H9 (cell line): ENCODE results near the gene OR51B6. TPM values are rescaled to one million over a fixed set of nuclear protein-coding genes. Genes with fewer than 3 reads are reported as not detected.

Experiments
- DNase-seq: peaks from one replicate; pipeline ENCODE4 v3.0.0-alpha.2; 2017
- H2AFZ ChIP-seq: one replicate; pipeline ENCODE4 v1.6.1; 2013; ENCODE audit warnings: mild to moderate bottlenecking, low read length, control low read depth, moderate library complexity
- H2AK5ac ChIP-seq: 2 replicates; pipeline ENCODE4 v1.6.1; 2013; ENCODE audit warnings: low read length, control low read depth, mixed read lengths; ENCODE audit not compliant: insufficient read length
- H2BK120ac ChIP-seq: one replicate; pipeline ENCODE4 v1.6.1; 2013; ENCODE audit warnings: low read depth, mild to moderate bottlenecking, low read length, control low read depth, inconsistent platforms; ENCODE audit not compliant: poor library complexity, severe bottlenecking
- H2BK12ac ChIP-seq: 2 replicates; pipeline ENCODE4 v1.6.1; 2013; ENCODE audit warnings: low read length, control low read depth, mixed read lengths, low read depth; ENCODE audit not compliant: insufficient read length
- H2BK15ac ChIP-seq: 2 replicates; pipeline ENCODE4 v1.6.1; 2013; ENCODE audit warnings: low read depth, low read length, control low read depth
- H2BK20ac ChIP-seq: one replicate; pipeline ENCODE4 v1.6.1; 2013; ENCODE audit warnings: low read depth, mild to moderate bottlenecking, low read length, control low read depth, inconsistent platforms; ENCODE audit not compliant: poor library complexity, severe bottlenecking
- H2BK5ac ChIP-seq: 2 replicates; pipeline ENCODE4 v1.6.1; 2013; ENCODE audit warnings: low read length, control low read depth, mixed read lengths; ENCODE audit not compliant: insufficient read length
- H3K14ac ChIP-seq: 2 replicates; pipeline ENCODE4 v1.6.1; 2013; ENCODE audit warnings: low read length, control low read depth; ENCODE audit not compliant: insufficient read depth
- H3K18ac ChIP-seq: 2 replicates; pipeline ENCODE4 v1.6.1; 2013; ENCODE audit warnings: low read depth, mild to moderate bottlenecking, mixed read lengths, low read length, control low read depth; ENCODE audit not compliant: insufficient read length
- H3K23ac ChIP-seq: 2 replicates; pipeline ENCODE4 v1.6.1; 2013; ENCODE audit warnings: low read length, control low read depth, mixed read lengths, low read depth; ENCODE audit not compliant: insufficient read length
- H3K23me2 ChIP-seq: 2 replicates; pipeline ENCODE4 v1.6.1; 2013; ENCODE audit warnings: low read depth, mild to moderate bottlenecking, mixed read lengths, low read length, control low read depth; ENCODE audit not compliant: insufficient read length, poor library complexity, severe bottlenecking
- H3K27ac ChIP-seq: 2 replicates; pipeline ENCODE4 v1.5.1; 2013; ENCODE audit warnings: low read length, control low read depth, mixed read lengths, low read depth; ENCODE audit not compliant: insufficient read length
- H3K27me3 ChIP-seq: 2 replicates; pipeline ENCODE4 v1.6.1; 2013; ENCODE audit warnings: low read length, control low read depth, inconsistent platforms; ENCODE audit not compliant: insufficient read depth
- H3K4ac ChIP-seq: 2 replicates; pipeline ENCODE4 v1.6.1; 2013; ENCODE audit warnings: low read depth, mild to moderate bottlenecking, control low read depth, inconsistent platforms, low read length, moderate library complexity
- H3K4me1 ChIP-seq: 2 replicates; pipeline ENCODE4 v1.6.1; 2013; ENCODE audit warnings: low read length, control low read depth, inconsistent platforms; ENCODE audit not compliant: insufficient read depth
- H3K4me2 ChIP-seq: 2 replicates; pipeline ENCODE4 v1.6.1; 2013; ENCODE audit warnings: low read length, control low read depth, mixed read lengths; ENCODE audit not compliant: insufficient read length, insufficient read depth
- H3K56ac ChIP-seq: 2 replicates; pipeline ENCODE4 v1.6.1; 2013; ENCODE audit warnings: low read depth, mild to moderate bottlenecking, mixed read lengths, low read length, control low read depth; ENCODE audit not compliant: insufficient read length
- H3K79me1 ChIP-seq: 2 replicates; pipeline ENCODE4 v1.6.1; 2013; ENCODE audit warnings: low read depth, mild to moderate bottlenecking, moderate library complexity, low read length, control low read depth, inconsistent platforms; ENCODE audit not compliant: insufficient read depth, poor library complexity, severe bottlenecking
- H3K79me2 ChIP-seq: 2 replicates; pipeline ENCODE4 v1.6.1; 2013; ENCODE audit warnings: low read length, control low read depth, inconsistent platforms; ENCODE audit not compliant: insufficient read depth
- H3K9ac ChIP-seq: 2 replicates; pipeline ENCODE4 v1.6.1; 2013; ENCODE audit warnings: low read length, control low read depth, mixed read lengths; ENCODE audit not compliant: insufficient read length; ENCODE audit errors: extremely low read depth
- H3K9me3 ChIP-seq: one replicate; pipeline ENCODE4 v1.6.1; 2013; ENCODE audit warnings: low read depth, low read length, inconsistent platforms; ENCODE audit not compliant: control insufficient read depth
- H3T11ph ChIP-seq: one replicate; pipeline ENCODE4 v1.6.1; 2013; ENCODE audit warnings: mild to moderate bottlenecking, low read length, control low read depth, inconsistent platforms
- H4K20me1 ChIP-seq: one replicate; pipeline ENCODE4 v1.6.1; 2013; ENCODE audit not compliant: control insufficient read depth, insufficient read length, insufficient read depth
- H4K5ac ChIP-seq: 2 replicates; pipeline ENCODE4 v1.6.1; 2013; ENCODE audit warnings: low read depth, mild to moderate bottlenecking, mixed read lengths, low read length, control low read depth; ENCODE audit not compliant: insufficient read length
- H4K8ac ChIP-seq: replicated peaks from 2 replicates; pipeline ENCODE4 v1.6.1; 2013; ENCODE audit warnings: low read length, control low read depth, mixed read lengths, low read depth; ENCODE audit not compliant: insufficient read length
- H4K91ac ChIP-seq: 2 replicates; pipeline ENCODE4 v1.6.1; 2013; ENCODE audit warnings: low read depth, mild to moderate bottlenecking, moderate library complexity, mixed read lengths, low read length, control low read depth; ENCODE audit not compliant: insufficient read length
- H3K27ac Mint-ChIP-seq, 3 experiments: 2 replicates in 2 of 3; 3 replicates in 1 of 3; pipeline ENCODE4 v1.8.0; 2020 to 2021; ENCODE audit warnings: mixed read lengths in 3 of 3, mild to moderate bottlenecking in 1 of 3, moderate library complexity in 1 of 3
- H3K27me3 Mint-ChIP-seq: 2 replicates; pipeline ENCODE4 v1.8.0; 2021; ENCODE audit warnings: low read depth, mild to moderate bottlenecking, moderate library complexity, mixed read lengths
- H3K36me3 Mint-ChIP-seq, 3 experiments: 2 replicates in 2 of 3; 3 replicates in 1 of 3; pipeline ENCODE4 v1.8.0; 2020 to 2021; ENCODE audit warnings: low read depth in 3 of 3, mixed read lengths in 3 of 3; ENCODE audit not compliant: insufficient read depth in 1 of 3
- H3K4me1 Mint-ChIP-seq, 2 experiments: 2 replicates each; pipeline ENCODE4 v1.8.0; 2020; ENCODE audit warnings: mixed read lengths in 2 of 2
- H3K4me3 Mint-ChIP-seq, 2 experiments: 2 replicates in 1 of 2; 3 replicates in 1 of 2; pipeline ENCODE4 v1.8.0; 2020 to 2021; ENCODE audit warnings: mild to moderate bottlenecking in 2 of 2, mixed read lengths in 2 of 2, moderate library complexity in 1 of 2
- H3K9me3 Mint-ChIP-seq, 2 experiments: 2 replicates in 1 of 2; 3 replicates in 1 of 2; pipeline ENCODE4 v1.8.0; 2020; ENCODE audit warnings: mild to moderate bottlenecking in 2 of 2, mixed read lengths in 2 of 2, moderate library complexity in 1 of 2
- WGBS: extraction: QIAGEN DNeasy Blood & Tissue Kit; methylation state at CpG from one replicate; pipeline ENCODE4 v1.1.7; 2013; ENCODE audit warnings: missing lambda C conversion rate, low lambda C conversion rate, mixed read lengths; ENCODE audit not compliant: insufficient read length; ENCODE audit errors: extremely low coverage; 5-methylcytosine and 5-hydroxymethylcytosine counted together
- total RNA-seq: library from RNA; stranded (reverse); gene quantifications from 2 replicates; pipeline ENCODE4 v1.2.1, GENCODE V29; 2021
- TF ChIP-seq, protein P1 (sequence below): fragments of 200-600 bp; sonication (generic); conservative IDR thresholded peaks from 3 replicates; pipeline ENCODE4 v1.8.0; 2021; ENCODE audit warnings: antibody characterized with exemption, mild to moderate bottlenecking

OR51B6 gene
- total RNA-seq, 1 experiment from 2014 or later = not detected

DNA sequence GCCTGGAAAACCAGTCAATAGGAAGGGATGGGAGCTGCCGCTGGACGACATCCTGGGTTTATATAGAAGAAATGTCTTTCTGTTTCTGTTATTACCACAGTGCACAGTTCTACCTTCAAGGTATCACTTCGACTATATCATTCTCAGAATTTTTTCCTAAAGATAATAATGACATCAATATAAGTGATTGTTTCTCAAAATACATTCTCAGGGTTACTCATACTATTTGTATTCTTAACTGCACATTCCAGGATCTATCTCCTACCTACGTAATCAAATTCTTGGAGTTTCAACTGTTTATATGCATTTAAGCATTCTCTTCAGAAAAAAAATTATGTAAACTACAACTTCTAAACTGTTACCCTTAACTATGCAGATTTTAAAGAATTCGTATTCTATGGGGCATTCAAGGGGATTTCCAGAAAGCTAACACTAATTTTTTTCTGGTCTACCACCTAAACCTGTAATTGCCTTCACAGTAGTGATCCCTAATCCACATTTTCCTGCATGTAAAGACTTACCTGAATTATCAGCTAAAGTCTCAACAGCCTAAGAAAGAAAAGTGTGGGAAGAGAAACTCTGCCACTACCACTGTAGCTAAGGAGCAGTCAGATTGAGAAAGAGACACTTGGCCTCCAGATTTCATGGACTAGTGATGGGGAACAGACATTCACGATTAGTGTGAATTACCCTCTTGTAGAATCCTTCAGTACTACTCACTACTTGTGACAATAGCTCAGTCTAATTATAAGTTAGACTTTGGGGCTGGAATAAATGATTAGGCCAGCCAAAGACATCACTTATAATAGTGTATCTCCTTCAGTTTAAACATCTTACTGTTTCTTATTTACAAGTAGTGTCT, 7.6 kb upstream of the OR51B6 start, which contains the start of gene OR51B5:
Gene OR51B5, minus strand, starts transcription at position 51 of the 862 bp plus-strand sequence. Its CDS starts 0 bp downstream, at position 51.
- no peaks in the 10 kb centered on the region for H3K27me3 ChIP-seq
- no peak for DNase-seq
- peaks cover 10% of the 10 kb centered on the region in 2 experiments for H3K4me1 Mint-ChIP-seq
- H4K20me1 ChIP-seq = no peaks in the 10 kb centered on the region
- H3K27ac Mint-ChIP-seq = peak within 1 kb of the TSS in 1 of 3 experiments; percentile 34; a peak in 1 of 7 replicates
- H3K14ac ChIP-seq = no peak within 1 kb of the TSS
- H3T11ph ChIP-seq = no peak within 1 kb of the TSS
- H3K27me3 Mint-ChIP-seq = no peaks in the 10 kb centered on the region
- H3K9me3 ChIP-seq = no peaks in the 10 kb centered on the region
- no peak within 1 kb of the TSS for H3K56ac ChIP-seq
- no peak within 1 kb of the TSS for H3K4me3 Mint-ChIP-seq
- H2BK20ac ChIP-seq = no peak within 1 kb of the TSS
- H3K4ac ChIP-seq = no peak within 1 kb of the TSS
- no peak within 1 kb of the TSS for H2BK15ac ChIP-seq
- no peak within 1 kb of the TSS for H3K9ac ChIP-seq
- H3K18ac ChIP-seq = no peak within 1 kb of the TSS
- no peak within 1 kb of the TSS for H2AK5ac ChIP-seq
- H3K23ac ChIP-seq = no peak within 1 kb of the TSS
- no peak within 1 kb of the TSS for H3K4me2 ChIP-seq
- H3K4me1 ChIP-seq = peaks cover 4% of the 10 kb centered on the region; the same call in 1 of the 2 replicates
- H2BK12ac ChIP-seq = no peak within 1 kb of the TSS
- H4K8ac ChIP-seq = no peak within 1 kb of the TSS
- H3K36me3 Mint-ChIP-seq = no peaks in the 10 kb centered on the region
- WGBS = no CpG with 5 or more reads among the region's 6 CpGs
- H4K91ac ChIP-seq = no peak within 1 kb of the TSS
- no peak within 1 kb of the TSS for H4K5ac ChIP-seq
- no peak within 1 kb of the TSS for H2BK120ac ChIP-seq
- H3K23me2 ChIP-seq = no peaks in the 10 kb centered on the region
- H3K27ac ChIP-seq = no peak within 1 kb of the TSS
- H3K9me3 Mint-ChIP-seq = no peaks in the 10 kb centered on the region
- no peaks in the 10 kb centered on the region for H3K79me2 ChIP-seq
- TF ChIP-seq, protein P1, sequence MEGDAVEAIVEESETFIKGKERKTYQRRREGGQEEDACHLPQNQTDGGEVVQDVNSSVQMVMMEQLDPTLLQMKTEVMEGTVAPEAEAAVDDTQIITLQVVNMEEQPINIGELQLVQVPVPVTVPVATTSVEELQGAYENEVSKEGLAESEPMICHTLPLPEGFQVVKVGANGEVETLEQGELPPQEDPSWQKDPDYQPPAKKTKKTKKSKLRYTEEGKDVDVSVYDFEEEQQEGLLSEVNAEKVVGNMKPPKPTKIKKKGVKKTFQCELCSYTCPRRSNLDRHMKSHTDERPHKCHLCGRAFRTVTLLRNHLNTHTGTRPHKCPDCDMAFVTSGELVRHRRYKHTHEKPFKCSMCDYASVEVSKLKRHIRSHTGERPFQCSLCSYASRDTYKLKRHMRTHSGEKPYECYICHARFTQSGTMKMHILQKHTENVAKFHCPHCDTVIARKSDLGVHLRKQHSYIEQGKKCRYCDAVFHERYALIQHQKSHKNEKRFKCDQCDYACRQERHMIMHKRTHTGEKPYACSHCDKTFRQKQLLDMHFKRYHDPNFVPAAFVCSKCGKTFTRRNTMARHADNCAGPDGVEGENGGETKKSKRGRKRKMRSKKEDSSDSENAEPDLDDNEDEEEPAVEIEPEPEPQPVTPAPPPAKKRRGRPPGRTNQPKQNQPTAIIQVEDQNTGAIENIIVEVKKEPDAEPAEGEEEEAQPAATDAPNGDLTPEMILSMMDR = no peak
- H2AFZ ChIP-seq = no peak within 1 kb of the TSS
- H2BK5ac ChIP-seq = no peak within 1 kb of the TSS
- no peaks in the 10 kb centered on the region for H3K79me1 ChIP-seq
